Activated naive CD4-positive, alpha-beta T cell treated with anti-CD3 and anti-CD28 coated beads, Interleukin-2, amount 50 U/mL, for 16 hours (primary cell): Measurements from ENCODE around the gene PAMR1.
A peak's percentile ranks its signal among the peaks of the same experiment; 100 is the strongest.

Experiments
- DNase-seq: peaks from one replicate; pipeline ENCODE4 v3.0.0-alpha.2; 2020

Gene PAMR1

DNA sequence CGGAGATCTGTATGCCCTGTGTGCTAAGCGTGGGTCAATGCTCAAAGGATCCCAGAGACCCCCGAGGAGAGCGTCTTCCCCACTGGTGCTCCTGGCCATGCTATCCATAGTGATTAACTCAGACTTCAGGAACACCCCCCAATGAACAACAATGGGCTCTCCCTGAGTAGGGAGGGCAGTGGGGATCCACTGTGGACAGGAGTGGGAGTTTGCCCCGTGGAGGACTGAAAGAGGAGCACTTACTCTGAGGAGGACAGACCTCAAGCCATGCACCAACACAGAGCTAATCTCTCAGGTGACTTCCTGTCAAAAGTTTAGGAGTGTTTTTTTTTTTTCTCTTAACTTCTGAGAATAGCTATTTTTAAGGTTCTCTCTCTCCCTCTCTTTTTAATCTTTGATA, 130.5 kb downstream of the PAMR1 start:
- DNase-seq = no peak

DNA sequence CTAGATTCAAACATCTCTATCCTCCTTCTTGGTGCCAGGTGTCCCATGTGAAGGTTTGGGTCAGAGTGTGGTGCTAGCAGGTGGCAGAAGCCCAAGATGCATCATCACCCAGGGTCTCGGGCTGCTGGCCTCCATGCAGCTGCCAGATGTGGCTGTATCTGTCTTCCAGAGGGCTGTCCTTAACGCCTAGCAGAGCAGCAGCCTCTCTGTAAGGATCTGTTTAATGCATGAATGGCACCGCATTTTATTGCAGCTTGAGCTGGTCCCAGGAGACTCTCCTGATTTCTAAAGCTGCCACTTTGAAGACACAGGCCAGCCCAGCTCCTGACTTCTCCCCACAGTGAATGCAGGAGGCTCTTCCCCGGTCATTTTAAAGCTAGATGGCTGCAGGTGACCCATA, 132.3 kb downstream of the PAMR1 start:
- no peak for DNase-seq

- peak; percentile 88 for DNase-seq
Observed at GRCh38 chr11:35391922-35392688, 133.3 kb downstream of the PAMR1 start.

DNA sequence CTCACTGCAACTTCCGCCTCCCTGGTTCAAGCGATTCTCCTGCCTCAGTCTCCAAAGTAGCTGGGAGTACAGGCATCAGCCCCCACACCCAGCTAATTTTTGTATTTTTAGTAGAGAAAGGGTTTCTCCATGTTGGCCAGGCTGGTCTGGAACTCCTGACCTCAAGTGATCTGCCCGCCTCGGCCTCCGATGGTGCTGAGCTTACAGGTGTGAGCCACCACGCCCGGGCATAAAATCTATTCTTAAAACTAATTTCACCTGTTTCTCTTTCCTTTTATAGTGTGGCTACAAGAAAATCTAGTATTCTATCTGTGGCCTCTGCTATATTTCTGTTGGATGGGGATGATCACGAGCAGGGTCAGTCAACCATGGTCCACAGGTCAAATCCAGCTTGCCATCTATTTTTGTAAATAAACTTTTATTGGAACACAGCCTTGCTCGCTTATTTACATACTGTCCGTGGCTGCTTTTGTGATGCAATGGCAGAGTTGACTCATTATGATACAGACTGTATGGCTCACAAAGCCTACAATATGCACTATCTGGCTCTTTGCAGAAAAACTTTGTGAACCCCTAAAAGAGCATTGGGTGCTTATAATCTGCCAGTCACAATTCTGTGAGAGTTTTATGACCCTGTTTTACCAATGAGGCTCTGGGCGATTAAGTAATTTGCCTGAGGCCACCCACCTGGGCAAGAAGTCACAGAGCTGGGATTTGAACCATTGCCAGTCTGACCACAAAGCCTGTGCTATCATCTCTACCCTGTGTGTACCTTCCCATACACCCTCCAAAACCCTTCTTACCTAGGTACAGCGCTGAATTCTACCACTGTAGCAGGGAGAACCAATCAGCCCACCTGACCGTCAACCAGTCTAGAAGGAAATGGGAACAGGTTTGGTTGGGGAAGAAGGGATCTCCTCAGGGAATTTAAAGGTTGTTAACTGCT, 134.4 kb downstream of the PAMR1 start:
- DNase-seq = peak; percentile 33

DNA sequence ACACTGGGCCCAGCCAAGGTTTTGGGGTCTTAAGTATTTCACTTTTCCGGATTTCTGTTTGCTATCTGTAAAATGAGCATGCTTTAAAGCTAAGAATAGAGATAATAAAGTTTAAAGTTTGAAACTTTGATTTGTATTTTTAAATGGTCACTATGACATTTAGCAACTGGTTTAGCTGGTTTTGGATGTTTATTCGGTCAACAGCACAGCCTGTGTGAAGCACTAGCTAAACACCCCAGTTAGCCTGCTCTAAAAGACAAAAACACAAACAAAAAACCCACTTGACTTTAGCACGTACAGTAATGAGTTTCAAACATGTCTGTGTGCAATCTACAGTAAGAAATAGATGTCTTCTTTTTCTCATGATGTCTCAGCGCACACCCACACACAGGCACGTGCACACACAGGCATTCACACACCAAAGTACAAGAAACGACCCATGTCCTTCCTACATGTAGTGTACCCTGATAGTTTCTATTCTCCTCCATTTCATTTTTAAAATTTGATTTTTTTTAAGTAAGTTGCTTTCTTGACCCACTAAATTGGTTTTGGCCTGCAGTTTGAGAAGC, 135.4 kb downstream of the PAMR1 start:
- peak; percentile 59 for DNase-seq

DNA sequence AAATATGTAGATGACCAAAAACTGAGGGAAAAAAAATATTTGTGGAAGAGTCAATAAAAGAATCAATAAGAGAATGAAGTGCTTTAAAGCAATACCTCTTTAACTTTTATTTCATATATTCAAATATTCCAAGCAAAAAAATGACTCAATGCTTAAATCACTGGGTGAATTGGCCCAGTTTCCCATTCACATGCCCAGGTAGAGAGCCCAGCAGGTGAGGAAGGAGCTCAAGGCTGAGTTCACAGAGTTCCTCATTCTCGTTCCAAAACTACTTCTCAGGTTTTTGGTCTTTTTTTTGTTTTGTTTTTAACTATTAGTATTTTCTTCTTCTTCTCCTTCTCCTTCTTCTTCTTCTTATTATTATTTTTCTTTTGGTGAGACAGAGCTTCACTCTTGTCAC, 136.3 kb downstream of the PAMR1 start:
- no peak for DNase-seq

GRCh38 chr11:35388061-35388460, 137.4 kb downstream of the PAMR1 start:
- no peak for DNase-seq

- DNase-seq = no peak
Observed at GRCh38 chr11:35387111-35387982, 138.1 kb downstream of the PAMR1 start.

DNA sequence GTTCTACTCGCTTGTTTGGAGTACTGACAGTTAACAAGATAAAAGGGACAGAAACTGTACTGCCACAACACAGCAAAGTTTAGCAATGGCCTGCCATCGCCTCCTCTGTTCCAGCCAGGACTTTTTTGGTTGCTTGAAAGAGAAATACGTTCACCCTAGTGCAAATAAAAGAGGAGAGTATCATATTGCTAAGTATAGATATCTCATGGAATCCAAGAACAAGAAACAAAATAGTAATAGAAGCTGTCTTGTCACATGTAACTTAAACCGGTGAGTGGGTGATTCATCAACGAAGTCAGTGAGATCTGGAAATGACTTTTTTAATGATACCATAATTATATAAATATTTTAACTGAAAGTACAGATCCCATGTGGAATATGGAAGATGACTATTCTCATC, 141.5 kb downstream of the PAMR1 start:
- no peak for DNase-seq
